CD4-positive, alpha-beta T cell (primary cell): ENCODE measurements around the gene TEF. TPM values are rescaled to one million over a fixed set of nuclear protein-coding genes. Genes with fewer than 3 reads are reported as not detected.

Source experiments
- ATAC-seq: fragments of 200-7000 bp; cut with Tn5 transposase; one replicate; pipeline ENCODE4 v1.10.0; 2022; ENCODE audit warnings: mild to moderate bottlenecking; ENCODE audit not compliant: poor library complexity
- CTCF ChIA-PET: fragments of 350-600 bp; sonication (Branson Sonifier 250); formaldehyde crosslinking; loops from one replicate; lab custom pipeline; 2021; ENCODE audit warnings: antibody characterized with exemption, inconsistent platforms; lab: Charles Lee
- POLR2A ChIA-PET: fragments of 350-600 bp; sonication (Branson Sonifier 250); formaldehyde crosslinking; loops from one replicate; lab custom pipeline; 2021; ENCODE audit warnings: antibody characterized with exemption, inconsistent platforms; lab: Charles Lee
- DNase-seq, 14 experiments: peaks; one replicate each; pipeline ENCODE4 v3.0.0-alpha.2; 2013 to 2020; ENCODE audit warnings: mixed read lengths in 2 of 14
- H3K27ac ChIP-seq, 2 donors: one replicate each; pipeline versions ENCODE4 v1.5.1 to v1.7.0; 2013; ENCODE audit warnings: low read length in 2 of 2, low read depth in 1 of 2, mild to moderate bottlenecking in 1 of 2
- H3K27me3 ChIP-seq, 2 experiments: 1 replicate in 1 of 2; 2 replicates in 1 of 2; pipeline versions ENCODE4 v1.6.1 to v1.7.0; 2013; ENCODE audit warnings: low read length in 2 of 2, control low read depth in 1 of 2, mild to moderate bottlenecking in 1 of 2, moderate library complexity in 1 of 2; ENCODE audit not compliant: insufficient read depth in 2 of 2, control insufficient read depth in 1 of 2
- H3K36me3 ChIP-seq: one replicate; pipeline ENCODE4 v1.6.1; 2013; ENCODE audit warnings: low read length, control low read depth; ENCODE audit not compliant: insufficient read depth
- H3K4me1 ChIP-seq: one replicate; pipeline ENCODE4 v1.6.1; 2013; ENCODE audit warnings: low read length, control low read depth; ENCODE audit not compliant: insufficient read depth
- H3K4me3 ChIP-seq: one replicate; pipeline ENCODE4 v1.5.1; 2013; ENCODE audit warnings: mild to moderate bottlenecking, low read length, moderate library complexity
- H3K9me3 ChIP-seq, 2 experiments: 1 replicate in 1 of 2; 2 replicates in 1 of 2; pipeline versions ENCODE4 v1.6.1 to v1.7.0; 2013; ENCODE audit warnings: low read length in 2 of 2, mild to moderate bottlenecking in 2 of 2, control low read depth in 1 of 2, moderate library complexity in 1 of 2; ENCODE audit not compliant: control insufficient read depth in 1 of 2, insufficient read depth in 1 of 2
- H3K27ac Mint-ChIP-seq: one replicate; pipeline ENCODE4 v1.8.0; 2020; ENCODE audit warnings: mixed read lengths
- H3K27me3 Mint-ChIP-seq: one replicate; pipeline ENCODE4 v1.8.0; 2021; ENCODE audit warnings: mixed read lengths
- H3K36me3 Mint-ChIP-seq: one replicate; pipeline ENCODE4 v1.8.0; 2021; ENCODE audit warnings: low read depth, mixed read lengths
- H3K4me1 Mint-ChIP-seq: one replicate; pipeline ENCODE4 v1.8.0; 2021; ENCODE audit warnings: low read depth, mixed read lengths
- H3K4me3 Mint-ChIP-seq: one replicate; pipeline ENCODE4 v1.8.0; 2020; ENCODE audit warnings: mild to moderate bottlenecking, mixed read lengths
- H3K9me3 Mint-ChIP-seq: one replicate; pipeline ENCODE4 v1.8.0; 2020; ENCODE audit warnings: mixed read lengths
- CTCF ChIP-seq: fragments of 200-600 bp; IDR thresholded peaks from one replicate; pipeline ENCODE4 v1.8.0; 2022; ENCODE audit warnings: antibody characterized with exemption, mild to moderate bottlenecking
- intact Hi-C, 2 experiments: fragments of 100-400 bp; cut with DNase I in 1 of 2; cut with micrococcal nuclease in 1 of 2; formaldehyde crosslinking; loops; one replicate each; pipeline versions ENCODE4 v1.15.1 to v1.9.0; 2023 to 2025; cut with DNase I, micrococcal nuclease
- total RNA-seq, 174 experiments: library from RNA in 2 of 174; stranded (reverse) in 2 of 174; gene quantifications; one replicate each; pipeline ENCODE4 v1.2.3 and lab custom pipeline; 2021 to 2026

The TEF gene
- total RNA-seq, 2 experiments from 2014 or later = 2.4 to 2.6 TPM

DNA sequence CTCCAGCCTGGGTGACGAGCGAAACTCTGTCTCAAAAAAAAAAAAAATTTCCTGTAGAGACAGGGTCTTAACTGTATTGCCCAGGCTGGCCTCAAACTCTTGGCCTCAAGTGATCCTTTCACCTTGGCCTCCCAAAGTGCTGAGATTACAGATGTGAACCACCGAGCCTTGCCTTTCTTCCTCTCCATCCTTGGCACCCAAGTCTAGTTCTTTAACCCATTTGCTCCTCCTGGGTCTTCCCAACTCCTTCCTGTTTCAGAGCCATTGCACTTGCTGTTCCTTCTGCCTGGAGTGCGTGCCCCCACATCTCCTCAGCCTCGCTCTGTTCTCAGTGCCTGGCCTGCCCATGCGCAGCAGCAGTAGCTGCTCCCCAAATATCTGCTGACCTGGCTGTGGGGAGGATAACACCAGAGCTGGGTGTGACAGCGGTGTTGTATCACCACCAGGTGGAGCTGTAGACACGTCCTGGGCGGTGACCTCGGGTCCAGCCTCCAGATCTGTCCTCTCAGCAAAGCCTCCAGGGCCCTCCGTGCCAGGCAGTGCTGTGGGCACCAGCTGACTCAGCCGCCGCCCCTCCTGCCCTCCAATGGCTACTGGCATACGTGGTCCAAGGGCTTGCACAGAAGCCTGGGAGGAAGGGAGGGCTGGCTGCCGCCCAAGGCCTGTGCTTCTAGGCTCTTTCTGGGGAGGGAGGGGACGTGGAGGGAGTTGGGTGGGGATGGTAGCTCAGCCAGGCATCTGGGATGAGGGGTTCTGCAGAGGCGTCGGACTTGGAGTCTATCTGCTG, 22.0 kb downstream of the TEF start:
- H3K4me1 ChIP-seq = peaks cover 11% of the 10 kb centered on the region
- DNase-seq (peak; percentile 69 to 91 (median 75)), ATAC-seq (peak; percentile 99)
- Mint-ChIP-seq H3K36me3 (no peaks in the 10 kb centered on the region), H3K27ac (no peak overlapping the region), H3K9me3 (no peaks in the 10 kb centered on the region), H3K4me1 (peaks cover 6% of the 10 kb centered on the region), H3K27me3 (no peaks in the 10 kb centered on the region), H3K4me3 (no peak overlapping the region)
- peak; percentile 96 for TF ChIP-seq CTCF
- H3K27me3 ChIP-seq = no peaks in the 10 kb centered on the region
- no peak overlapping the region for H3K4me3 ChIP-seq
- H3K36me3 ChIP-seq = no peaks in the 10 kb centered on the region
- CTCF ChIA-PET = interaction anchor here (0.5 to 4.4 kb wide), 24 partner anchors 21 to 407 kb away, joined by 3 to 54 read pairs (median 4); partner anchors contain the start of genes ACO2, PHF5A, TEF and TOB2
- no peaks in the 10 kb centered on the region for H3K9me3 ChIP-seq
- H3K27ac ChIP-seq = no peak overlapping the region
- intact Hi-C loops = loop anchor here (1.0 to 2.0 kb wide), 4 partner anchors 114 to 194 kb away; no protein-coding TSS in a partner anchor
- POLR2A ChIA-PET = interaction anchor here (0.6 to 2.1 kb wide), 9 partner anchors 22 to 217 kb away, joined by 3 to 18 read pairs (median 4); partner anchors contain the start of genes ACO2, DESI1, PHF5A and PMM1

GRCh38 chr22:41405588-41405987, 23.8 kb downstream of the TEF start:
- no peak for DNase-seq
- H3K27me3 Mint-ChIP-seq = no peaks in the 10 kb centered on the region
- CTCF ChIA-PET = no interaction called here
- H3K4me1 Mint-ChIP-seq = peaks cover 6% of the 10 kb centered on the region
- peaks cover 11% of the 10 kb centered on the region for H3K4me1 ChIP-seq
- ATAC-seq = no peak
- H3K9me3 Mint-ChIP-seq = no peaks in the 10 kb centered on the region
- POLR2A ChIA-PET = no interaction called here
- no peaks in the 10 kb centered on the region for H3K9me3 ChIP-seq
- H3K27me3 ChIP-seq = no peaks in the 10 kb centered on the region
- H3K4me3 Mint-ChIP-seq = no peak overlapping the region
- TF ChIP-seq CTCF = no peak
- H3K27ac ChIP-seq = no peak overlapping the region
- intact Hi-C loops = no loop called here
- H3K36me3 ChIP-seq = no peaks in the 10 kb centered on the region
- no peak overlapping the region for H3K27ac Mint-ChIP-seq
- H3K4me3 ChIP-seq = no peak overlapping the region
- no peaks in the 10 kb centered on the region for H3K36me3 Mint-ChIP-seq

- no peak overlapping the region for H3K27ac ChIP-seq
- H3K27me3 ChIP-seq = no peaks in the 10 kb centered on the region
- no peaks in the 10 kb centered on the region for H3K36me3 ChIP-seq
- Mint-ChIP-seq H3K27ac (no peak overlapping the region), H3K4me1 (peaks cover 12% of the 10 kb centered on the region), H3K9me3 (no peaks in the 10 kb centered on the region), H3K4me3 (no peak overlapping the region), H3K36me3 (no peaks in the 10 kb centered on the region), H3K27me3 (no peaks in the 10 kb centered on the region)
- H3K4me3 ChIP-seq = no peak overlapping the region
- ChIA-PET CTCF (no interaction called here), POLR2A (no interaction called here)
- no peak for TF ChIP-seq CTCF
- DNase-seq (no peak), ATAC-seq (no peak)
- peaks cover 16% of the 10 kb centered on the region for H3K4me1 ChIP-seq
- intact Hi-C loops = no loop called here
- H3K9me3 ChIP-seq = no peaks in the 10 kb centered on the region
Measured at GRCh38 chr22:41406410-41406809, 24.7 kb downstream of the TEF start.
